Endothelial cell of umbilical vein (primary cell): ENCODE measurements around the gene NUP214.

Experiments
- GATA2 ChIP-seq: IDR thresholded peaks from 2 replicates; pipeline ENCODE4 v1.7.0; 2011; ENCODE audit warnings: low read depth, mild to moderate bottlenecking, moderate library complexity, mixed read lengths, low read length; ENCODE audit not compliant: insufficient read length, insufficient read depth
- POLR2A ChIP-seq: IDR thresholded peaks from 2 replicates; pipeline ENCODE4 v1.6.1; 2012; ENCODE audit warnings: low read depth, mild to moderate bottlenecking, control low read depth, low read length
- POLR2AphosphoS5 ChIP-seq: IDR thresholded peaks from 2 replicates; pipeline ENCODE4 v1.6.1; 2012; ENCODE audit warnings: low read depth, mild to moderate bottlenecking, control low read depth, low read length, moderate library complexity; ENCODE audit not compliant: insufficient read depth
- TF ChIP-seq, protein P1 (sequence below), 2 donors: IDR thresholded peaks; 1 replicate in 1 of 2; 2 replicates in 1 of 2; pipeline ENCODE4 v1.5.1; 2011; ENCODE audit warnings: low read length in 2 of 2, mild to moderate bottlenecking in 2 of 2, moderate library complexity in 2 of 2, control low read depth in 1 of 2, inconsistent platforms in 1 of 2, low read depth in 1 of 2; ENCODE audit not compliant: insufficient read depth in 1 of 2; ENCODE audit errors: extremely low read depth in 1 of 2
- TF ChIP-seq, protein P2 (sequence below): IDR thresholded peaks from 2 replicates; pipeline ENCODE4 v1.6.1; 2011; ENCODE audit not compliant: insufficient read depth, insufficient read length

DNA sequence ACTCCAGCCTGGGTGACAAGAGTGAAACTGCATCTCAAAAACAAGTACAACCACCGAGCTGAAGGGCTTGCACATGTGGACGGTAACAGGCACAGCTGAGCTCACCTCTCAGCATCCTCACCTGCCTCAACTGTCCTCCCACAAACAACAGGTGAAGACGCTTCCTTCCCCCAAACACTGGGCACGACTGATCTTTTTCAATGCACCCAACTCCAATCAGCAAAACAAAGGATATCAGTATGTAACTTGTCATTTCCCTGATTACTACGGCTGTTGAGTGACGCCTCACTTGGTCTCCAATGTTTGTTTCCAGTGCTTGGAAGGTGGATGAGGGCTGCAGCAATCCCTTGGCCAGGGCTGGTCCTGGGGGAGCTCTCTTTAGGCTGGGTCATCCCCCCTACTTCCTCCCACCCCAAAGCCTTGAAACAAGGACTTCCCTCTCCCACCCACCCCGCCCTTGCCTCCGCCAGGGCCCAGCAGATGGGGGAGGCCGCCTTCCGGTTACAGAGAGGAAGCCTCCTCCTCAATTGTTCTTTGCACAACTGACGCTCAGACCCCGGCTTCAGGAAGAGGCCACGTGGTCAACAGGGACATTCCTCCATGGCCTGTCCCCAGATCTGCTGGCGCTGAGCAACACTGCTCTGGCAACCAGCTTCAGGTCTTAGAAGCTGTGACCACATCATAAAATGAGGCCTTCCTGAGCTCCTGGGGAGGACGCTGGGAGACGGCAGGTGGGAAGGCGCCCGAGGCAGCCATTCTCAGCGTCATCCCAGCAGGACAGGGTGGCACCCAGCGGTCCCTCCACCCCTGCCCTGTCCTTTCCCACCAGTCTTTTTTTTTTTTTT lies 145.0 kb downstream of the NUP214 start:
- TF ChIP-seq, protein P1, sequence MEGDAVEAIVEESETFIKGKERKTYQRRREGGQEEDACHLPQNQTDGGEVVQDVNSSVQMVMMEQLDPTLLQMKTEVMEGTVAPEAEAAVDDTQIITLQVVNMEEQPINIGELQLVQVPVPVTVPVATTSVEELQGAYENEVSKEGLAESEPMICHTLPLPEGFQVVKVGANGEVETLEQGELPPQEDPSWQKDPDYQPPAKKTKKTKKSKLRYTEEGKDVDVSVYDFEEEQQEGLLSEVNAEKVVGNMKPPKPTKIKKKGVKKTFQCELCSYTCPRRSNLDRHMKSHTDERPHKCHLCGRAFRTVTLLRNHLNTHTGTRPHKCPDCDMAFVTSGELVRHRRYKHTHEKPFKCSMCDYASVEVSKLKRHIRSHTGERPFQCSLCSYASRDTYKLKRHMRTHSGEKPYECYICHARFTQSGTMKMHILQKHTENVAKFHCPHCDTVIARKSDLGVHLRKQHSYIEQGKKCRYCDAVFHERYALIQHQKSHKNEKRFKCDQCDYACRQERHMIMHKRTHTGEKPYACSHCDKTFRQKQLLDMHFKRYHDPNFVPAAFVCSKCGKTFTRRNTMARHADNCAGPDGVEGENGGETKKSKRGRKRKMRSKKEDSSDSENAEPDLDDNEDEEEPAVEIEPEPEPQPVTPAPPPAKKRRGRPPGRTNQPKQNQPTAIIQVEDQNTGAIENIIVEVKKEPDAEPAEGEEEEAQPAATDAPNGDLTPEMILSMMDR (IDR thresholded peaks at IDR 0.05; ENCODE audit: extremely low read depth in 1 of 2, insufficient read depth in 1 of 2, low read depth in 1 of 2, low read length in 2 of 2): no peak
- TF ChIP-seq POLR2AphosphoS5: peak; percentile 36
- no peak for TF ChIP-seq GATA2
- TF ChIP-seq, protein P2, sequence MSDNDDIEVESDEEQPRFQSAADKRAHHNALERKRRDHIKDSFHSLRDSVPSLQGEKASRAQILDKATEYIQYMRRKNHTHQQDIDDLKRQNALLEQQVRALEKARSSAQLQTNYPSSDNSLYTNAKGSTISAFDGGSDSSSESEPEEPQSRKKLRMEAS: peak; percentile 97
- no peak for TF ChIP-seq POLR2A
